CD4-positive, alpha-beta T cell treated with Interleukin-6 for 4 hours (primary cell): ENCODE measurements around the gene CTRB1.
"Not testable (repeated sequence)": the region's sequence is repeated elsewhere in the genome, so short reads cannot be mapped to it uniquely, and the experiment has no call there.

Experiments used
- DNase-seq: peaks from one replicate; pipeline ENCODE4 v3.0.0-alpha.2; 2020; ENCODE audit warnings: mixed read lengths

The CTRB1 gene

DNA sequence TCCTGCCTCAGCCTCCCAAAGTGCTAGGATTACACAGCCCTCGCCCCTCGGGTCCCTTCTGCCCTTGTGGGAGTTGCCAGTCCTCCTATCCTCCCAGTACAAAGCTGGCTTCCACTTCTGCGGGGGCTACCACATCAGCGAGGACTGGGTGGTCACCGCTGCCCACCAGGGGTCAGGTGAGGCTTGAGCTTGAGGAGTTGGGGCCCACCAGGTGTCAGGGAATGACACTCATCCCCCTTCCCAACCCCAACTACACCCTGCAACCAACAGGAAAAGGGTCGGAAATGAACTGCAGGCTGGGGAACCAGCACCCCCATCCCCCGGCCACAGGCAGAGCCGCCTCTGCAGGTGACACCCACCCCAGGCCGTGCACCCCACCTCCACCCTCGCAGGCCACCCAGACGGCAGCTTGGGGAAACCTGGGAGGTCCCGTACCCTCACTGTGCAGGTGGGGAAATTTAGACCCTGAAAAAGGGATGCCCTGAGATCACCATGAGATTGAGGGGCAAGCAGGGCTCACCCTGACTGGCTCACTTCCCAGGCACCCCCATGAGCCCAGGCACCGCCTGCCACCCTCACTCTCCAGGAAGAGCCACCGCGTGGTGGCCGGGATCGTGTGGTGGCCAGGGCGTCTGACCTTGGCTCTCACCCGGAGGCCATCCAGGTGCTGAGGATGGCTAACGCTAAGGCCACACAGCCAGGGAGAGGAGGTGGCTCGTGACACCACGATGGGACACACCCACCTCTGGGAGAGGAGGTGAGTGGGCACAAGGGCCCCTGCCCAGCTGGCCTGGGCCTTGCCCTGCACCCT, 8.0 kb downstream of the CTRB1 start:
- no peak for DNase-seq

DNA sequence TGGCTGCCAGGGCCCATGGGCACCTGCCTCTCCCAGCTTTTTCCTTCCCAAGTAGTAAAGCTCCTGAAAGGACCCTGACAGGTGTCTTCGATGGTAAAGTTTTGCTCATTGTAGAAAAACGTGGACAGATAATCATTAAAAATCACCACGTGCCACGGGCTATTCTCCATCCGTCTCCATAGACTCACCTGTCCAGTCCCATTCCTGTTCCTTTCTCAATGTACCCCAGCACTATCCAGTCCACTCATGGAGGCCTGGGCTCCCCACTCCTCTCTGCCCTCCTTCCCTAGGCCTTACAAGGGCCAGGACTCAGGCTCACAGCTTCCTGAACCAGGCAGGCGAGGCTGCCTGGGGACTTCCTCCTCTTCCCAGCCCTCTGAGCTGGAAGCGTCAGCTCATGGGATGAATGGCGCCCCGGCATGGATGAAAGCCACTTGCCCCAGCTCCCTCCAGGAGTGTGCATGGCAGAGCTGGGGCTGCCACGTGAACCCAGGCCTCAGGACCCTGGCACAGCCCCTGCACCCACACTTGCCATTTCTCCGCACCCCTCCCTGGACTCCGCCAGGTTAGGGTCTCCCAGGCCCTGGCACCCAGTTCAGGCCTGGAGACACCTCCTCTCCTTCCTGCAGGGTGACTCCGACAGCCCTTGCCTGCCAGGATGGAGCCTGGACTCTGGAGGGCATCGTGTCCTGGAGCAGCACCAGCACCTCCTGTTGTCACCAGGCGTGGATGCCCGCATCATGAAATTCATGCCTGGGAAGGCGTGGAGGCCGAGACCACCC, 8.8 kb downstream of the CTRB1 start:
- no peak for DNase-seq

DNA sequence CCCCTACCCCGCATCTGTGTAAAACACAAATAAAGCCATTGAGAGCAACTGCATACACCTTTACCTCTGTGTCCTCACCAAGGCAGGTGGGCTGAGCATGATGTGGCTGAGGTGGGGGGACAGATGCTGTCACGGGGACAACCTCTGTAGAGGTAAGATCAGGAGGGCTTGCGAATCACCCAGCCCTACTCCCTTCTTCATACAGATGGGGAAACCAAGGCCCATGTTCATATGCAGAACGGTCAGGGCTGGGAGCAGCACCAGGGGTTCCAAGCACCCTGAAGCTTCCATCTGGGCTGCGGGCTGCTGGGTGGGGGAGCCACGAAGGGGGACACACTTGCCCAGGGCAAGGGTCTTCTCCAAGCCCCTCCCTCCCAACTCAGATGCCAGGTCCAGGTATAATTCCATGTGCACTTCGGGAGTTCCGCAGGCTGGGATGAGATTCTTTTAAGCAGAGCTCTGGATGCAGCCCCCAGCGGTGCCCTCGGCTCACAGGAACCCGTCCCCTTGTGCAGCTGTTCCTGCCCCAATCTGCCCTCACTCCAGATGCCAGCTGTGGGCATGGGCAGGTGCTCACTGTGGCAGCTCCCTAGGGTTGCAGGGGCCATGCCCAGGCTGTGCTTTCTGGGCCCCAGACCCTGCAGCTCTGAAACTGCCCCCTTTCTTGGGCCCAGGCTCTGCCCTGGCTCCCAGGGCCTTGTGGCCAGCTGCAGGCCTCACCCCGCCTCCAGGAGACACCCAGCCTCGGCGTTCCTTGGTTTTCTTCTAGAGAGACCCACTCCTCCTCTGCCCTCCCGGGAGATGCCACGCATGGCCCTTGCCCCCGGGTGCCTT, 9.6 kb downstream of the CTRB1 start:
- no peak for DNase-seq

DNA sequence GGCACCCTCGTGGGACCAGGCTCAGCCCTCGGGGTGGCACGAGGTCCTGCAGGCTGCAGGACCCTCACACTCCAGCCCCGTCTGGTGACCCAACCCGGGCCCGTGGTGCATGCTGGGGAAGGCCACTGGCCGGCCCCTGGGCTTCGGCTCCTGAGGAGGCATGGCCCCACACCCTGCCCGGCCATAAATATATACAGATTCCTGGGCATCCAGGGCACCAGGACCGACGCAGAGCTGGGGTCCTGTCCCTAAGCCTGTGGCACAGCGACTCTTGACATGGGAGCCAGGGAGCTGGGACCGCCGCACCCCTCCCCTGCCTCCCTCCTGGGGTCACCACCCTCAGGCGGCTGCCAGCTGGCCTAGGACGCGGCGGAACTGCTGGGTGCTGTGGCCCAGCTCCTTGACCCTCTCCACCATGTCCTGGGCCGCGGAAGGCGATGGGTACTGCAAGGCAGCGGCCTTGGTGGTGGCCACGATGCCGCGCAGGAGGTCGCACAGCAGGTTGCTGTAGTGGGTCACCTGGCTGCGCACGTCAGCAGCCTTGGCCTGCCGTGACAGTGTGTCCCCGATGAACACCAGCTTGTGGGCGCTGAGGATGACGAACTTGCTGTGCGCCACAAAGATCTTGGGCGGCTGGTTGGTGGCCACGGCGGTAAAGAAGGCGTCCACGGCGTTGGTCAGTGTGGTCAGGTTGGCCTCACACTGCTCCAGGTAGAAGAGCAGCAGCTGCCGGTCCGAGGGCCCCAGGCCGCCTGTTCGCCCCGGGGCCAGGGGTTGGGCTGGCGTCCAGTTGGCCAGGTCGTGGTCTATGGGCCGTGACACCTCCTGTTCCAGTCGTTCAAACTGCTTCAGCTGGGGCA, 10.6 kb downstream of the CTRB1 start:
- DNase-seq, result no peak

DNA sequence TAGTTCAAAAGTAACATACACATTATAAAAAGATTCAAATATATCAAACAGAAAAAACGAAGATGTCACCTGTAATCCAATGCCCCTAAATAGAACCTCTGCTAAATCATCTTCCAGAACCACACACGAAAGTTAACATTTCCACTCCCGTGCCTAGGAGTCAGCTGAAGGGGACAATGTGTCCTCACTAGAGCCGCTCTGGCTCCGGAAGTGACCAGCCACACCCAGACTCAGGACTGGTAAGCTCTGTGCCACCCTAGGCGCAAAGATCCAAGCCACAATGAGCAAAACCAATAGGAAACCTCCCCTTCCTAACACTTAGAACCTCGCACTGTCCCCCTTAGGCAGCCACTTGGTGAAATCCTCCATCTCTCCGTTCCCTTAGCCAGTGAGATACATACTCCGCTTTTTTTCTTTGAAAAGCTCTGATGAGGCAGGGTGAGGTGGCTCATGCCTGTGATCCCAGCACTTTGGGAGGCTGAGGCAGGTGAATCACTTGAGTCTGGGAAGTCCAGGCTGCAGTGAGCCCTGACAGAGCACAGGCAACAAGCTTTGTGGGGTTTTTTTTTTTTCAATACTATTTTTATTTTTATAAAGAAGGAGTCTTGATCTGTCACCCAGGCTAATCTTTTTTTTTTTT, 11.8 kb downstream of the CTRB1 start:
- no peak for DNase-seq

DNA sequence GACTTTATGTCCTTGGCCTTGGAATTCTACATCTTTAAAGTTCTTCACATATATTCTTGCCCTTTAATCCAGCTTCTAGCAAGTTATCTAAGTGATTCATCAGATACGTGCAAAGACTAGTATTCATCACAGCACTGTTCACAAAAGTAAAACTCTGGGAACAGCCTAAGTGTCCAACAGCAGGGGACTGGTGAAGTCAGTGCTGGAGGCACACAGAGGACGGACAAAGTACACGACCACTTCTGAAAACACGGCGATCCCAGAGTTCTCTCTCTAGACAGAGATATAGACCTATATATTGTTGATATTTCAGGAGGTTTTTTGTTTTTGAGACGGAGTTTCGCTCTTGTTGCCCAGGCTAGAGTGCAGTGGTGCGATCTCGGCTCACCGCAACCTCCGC, 12.8 kb downstream of the CTRB1 start:
- DNase-seq, result no peak

DNA sequence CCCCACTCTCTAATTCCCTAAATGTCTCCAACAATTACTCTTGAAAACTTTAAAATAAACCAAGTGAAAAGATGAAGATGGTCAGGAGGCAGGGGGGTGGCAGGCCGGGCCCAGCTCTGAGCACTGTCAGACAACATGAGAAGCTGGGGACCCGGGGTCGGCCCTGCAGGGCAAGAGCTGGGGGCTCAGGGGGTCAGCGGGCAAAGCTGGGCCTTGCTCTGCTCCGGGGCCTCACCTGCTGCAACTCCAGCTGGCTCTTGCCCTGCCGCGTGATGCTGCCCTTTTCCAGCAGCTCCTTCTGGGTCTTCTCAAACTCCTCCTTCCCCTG, 14.8 kb downstream of the CTRB1 start:
- no peak for DNase-seq

DNA sequence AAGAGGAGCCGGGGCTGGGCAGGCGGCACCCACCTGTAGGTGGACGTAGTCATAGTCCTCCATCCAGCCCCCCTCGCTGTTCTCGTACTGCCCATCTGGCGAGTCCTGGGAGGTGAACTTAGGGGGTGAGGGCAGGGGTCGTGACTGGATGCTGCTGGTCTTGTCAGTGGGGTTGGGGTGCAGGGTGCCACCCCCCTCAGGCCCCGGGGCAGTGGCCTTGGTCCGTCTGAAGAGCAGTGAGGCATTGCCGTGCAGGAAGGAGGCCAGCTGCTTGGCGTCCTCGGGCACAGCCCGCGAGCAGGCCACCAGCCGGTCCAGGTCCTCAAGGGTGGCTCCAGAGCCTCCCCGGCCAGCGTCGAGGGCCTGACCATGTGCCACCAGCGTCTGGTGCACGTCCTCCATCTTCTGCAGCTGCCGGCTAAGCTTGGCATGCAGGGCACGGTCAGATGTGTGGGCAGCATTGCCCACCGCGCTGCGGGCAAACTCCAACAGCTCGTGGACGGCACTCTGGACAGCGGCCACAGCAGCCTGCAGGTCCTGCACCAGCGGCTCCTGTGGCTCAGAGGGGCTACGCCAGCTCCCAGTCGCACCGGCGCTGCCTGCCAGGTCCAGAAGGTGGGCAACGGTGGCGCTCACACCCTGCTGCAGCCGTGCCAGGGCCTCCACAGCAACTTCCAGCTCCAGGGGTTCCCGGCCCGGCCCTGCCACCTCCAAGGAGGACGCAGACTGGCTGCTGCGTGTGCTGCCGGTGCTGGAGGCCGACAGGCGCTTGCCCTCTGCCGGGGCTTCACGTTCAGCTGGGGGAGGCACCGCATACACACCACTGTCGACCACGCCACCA, 16.3 kb downstream of the CTRB1 start:
- no peak for DNase-seq

DNA sequence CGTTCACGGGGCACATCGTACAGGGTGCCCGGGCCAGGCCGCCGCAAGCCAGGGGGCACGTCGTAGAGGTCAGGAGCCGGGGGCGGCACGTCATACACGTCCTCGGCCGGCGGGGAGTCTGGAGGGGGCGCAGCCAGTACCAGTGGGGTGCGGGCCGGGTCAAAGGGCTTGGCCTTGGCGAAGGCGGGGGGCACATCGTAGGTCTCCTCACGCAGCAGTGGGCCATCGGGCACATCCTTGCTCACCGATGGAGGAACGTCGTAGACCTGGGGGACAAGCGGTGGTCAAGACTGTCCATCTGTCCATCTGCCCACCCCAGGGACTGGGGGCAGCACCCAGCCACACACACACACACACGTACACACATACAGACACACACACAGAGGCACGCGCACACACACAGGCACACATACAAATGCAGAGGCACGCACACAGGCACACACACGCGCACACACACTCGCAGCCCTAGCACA, 17.0 kb downstream of the CTRB1 start:
- DNase-seq, result no peak

DNA sequence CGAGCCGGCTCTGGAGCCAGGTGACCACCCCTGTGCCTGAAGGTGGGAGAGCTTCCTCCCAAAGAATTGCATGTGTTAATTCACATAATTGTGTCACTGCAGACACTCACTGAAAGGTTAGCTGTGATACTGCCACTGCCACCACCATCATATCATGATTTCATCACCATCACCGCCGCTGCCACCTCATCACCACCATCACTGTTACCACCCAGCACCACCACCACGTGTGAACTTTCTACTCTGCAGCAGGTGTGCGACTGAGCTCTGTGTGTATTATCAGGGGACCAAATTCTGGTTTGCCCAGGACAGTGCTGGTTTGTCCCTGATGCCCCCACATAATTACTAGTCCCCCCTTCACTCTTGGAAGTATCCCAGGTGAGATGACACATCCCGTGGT, 17.4 kb downstream of the CTRB1 start:
- no peak for DNase-seq

DNA sequence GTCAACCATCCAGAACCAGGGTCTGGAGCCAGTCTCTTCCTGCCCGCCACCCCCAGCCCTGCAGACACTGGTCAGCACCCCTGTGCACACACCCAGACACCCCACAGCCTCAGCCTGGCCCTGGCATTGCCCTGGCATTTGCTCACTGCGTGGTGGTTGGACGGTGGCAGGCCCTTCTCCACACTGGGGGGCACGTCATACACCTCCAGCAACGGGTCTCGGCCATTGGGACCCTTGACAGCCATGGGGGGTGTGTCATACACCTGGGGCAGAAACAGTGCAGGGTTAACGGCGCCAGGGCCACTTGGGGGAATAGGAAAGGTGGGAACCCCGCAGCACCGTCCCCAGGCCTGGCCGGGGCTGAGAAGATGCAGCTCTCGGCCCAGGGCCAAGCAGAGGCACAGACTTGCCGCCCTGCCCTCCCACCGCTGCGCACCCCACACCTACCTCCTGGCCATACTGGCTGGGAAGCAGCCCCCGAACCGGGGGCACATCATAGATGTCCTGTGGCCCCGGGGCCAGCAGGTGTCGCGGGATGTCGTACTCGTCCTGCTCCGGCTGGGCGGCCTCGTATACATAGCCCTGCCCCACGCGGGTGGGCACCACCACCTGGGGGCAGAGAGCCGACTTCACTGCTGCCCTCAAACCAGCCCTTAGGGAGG, 18.1 kb downstream of the CTRB1 start:
- DNase-seq, result no peak

DNA sequence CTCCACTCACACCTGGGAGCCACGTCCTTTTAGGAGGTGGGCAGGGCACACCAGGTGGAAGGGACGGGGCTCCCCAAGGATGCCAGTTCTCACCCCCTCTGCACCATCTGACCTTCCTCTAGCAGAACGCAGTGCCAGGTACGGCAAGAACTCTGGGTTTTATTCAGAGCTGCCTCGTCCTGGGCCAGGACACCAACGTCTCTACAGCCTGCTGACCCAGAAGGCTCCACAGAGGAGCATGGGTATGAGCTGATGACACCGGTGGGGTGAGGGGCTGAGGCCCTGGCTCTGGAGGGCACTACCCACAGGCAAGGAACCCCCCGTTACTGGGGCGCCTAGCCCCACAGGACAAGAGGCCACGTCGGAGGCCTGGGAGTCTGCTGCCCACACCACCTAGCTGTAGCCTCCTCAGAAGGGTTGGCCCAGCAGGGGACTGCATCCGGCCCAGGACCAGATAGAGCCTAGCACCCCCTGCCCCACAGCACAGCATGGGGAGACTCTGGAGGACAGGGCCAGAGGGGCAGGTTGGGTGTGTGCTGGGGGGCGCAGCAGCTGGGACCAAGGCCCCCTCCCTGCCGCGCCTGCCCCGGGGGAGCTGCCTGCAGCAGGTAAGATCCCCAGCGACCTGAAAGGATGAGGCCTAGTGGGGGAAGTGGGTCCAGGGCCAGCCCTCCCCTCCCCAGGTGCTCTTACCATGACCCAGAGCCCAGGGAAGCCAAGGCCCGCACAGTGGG, 18.8 kb downstream of the CTRB1 start:
- no peak for DNase-seq

DNA sequence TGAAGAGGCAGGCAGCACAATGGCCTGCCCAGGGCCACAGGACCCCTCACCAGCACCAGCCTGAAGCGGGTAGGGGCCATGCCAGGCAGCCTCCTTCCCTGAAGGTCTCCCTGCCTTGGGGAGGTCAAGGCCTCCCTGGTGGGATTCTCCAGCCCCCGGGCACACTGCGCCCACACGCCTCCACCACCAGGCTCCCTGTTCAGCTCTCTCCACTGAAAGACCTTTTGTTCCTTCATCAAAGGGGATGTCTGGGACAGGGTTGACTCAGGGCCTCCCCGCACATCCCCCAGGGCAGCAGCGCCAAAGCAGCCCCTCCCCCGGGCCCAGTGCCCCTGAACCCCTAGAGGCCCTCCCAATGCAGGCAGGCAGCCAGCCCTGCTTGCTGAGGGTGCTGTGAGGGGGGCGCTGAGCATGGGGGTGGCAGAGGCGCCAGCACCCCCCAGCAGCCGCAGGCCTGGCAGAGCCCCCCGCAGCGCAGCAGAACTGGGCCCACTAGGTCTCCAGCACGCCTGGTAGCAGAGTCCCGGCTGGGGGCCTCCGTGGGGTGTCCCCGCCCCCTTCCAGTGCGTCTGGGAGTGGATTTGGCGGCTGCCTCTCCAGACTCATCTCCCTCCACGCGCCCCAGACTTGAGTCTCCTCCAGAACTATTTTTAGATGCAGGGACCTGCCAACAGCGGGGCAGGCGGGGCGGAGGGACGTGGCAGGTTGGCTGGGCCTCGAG, 19.5 kb downstream of the CTRB1 start:
- DNase-seq, result no peak

DNA sequence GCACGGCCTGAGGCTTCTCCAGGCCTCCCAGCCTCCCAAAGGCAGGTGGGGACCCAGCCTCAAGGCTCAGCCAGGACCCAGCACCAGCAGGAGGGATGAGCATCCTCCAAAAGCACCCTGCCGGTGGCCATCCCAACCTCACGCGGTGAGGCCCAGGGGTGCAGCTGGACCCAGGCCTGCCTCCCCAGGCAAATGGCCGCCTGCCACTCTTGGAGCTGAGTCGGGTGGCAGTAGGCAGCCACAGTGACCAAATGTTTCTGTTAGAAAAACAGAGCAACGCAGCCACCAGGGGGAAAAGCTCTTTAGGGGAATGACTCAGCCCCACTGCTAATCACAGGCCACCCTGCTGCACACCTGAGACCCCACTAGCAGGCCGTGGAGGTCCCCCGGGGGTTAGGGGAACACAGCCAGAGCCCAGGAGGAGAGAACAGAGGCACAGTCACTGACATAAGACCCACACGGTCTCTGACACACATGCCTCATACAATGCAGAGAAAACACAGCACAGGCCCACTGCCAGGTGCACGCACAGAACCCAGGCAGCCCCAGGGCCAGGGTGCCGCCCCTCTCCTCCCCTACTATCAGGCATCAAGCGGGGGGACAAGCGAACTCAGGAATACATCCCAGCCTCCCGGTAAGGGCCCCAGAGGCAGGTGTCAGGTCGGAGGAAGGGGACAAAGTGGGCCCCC, 20.2 kb downstream of the CTRB1 start:
- DNase-seq, result no peak

DNA sequence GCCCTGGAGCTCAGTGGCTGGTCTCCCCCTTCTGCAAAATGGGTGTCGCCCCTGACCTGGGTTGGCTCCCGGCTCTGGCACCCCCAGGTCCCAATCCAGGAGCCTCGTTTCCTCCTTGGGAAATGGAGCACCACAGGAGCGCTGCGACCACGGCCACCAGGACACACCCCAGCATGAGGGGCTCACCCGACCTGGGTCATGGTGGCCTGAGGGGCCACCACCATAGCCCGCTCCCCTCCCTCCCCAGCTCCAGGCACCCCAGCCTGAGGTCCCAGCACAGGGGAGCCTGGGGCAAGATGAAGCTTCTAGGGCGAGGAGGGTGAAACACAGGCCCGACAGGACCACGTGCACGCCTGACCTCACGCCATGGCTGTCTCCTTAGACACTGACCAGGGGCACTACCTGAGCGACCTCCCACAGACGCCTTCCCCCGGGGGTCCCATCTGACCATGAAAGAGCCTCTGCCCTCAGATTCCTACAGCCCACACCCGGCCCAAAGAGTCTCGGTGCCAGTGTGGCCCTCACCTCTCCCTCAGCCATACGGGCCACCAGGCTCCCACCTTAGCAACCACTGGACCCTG, 20.8 kb downstream of the CTRB1 start:
- DNase-seq, result no peak

DNA sequence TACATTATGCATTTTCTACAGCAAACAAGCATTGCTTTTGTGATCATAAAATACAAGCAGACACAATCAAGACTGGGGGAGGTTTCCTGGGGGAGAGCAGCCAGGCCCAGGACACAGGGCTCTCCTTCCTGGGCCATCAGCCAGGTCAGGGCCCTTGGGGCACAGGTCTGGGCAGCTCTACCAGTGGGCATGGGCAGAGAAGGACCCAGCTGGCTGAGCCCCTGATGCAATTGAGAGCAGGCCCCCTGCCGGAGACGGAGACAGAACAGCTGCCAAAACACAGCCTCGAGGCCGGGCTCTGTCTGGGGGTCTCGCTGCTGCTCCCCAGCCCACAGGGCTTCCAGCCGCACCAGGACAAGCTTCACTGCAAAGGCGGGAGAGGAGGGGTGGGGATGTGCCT, 21.8 kb downstream of the CTRB1 start:
- DNase-seq, result not testable (repeated sequence)

DNA sequence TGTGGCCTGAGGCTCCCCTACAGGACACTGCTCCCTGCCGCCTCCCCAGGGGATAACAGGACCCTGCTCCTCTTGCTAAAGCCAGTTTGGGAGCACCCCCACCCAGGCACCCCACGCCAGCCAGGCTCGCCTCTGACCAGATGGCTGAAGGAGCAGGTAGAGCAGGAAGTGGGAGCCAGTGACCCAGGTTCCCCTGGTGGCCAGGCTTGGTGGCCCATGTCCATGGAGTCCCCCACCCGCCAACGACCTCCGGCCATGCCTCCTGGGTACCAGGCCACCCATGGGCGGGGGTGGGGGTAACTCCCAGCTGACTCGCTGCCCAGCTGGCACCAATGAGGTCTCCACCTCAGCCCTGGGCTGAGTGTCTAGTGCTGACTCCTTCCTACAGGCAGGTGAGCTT, 22.6 kb downstream of the CTRB1 start:
- no peak for DNase-seq

DNA sequence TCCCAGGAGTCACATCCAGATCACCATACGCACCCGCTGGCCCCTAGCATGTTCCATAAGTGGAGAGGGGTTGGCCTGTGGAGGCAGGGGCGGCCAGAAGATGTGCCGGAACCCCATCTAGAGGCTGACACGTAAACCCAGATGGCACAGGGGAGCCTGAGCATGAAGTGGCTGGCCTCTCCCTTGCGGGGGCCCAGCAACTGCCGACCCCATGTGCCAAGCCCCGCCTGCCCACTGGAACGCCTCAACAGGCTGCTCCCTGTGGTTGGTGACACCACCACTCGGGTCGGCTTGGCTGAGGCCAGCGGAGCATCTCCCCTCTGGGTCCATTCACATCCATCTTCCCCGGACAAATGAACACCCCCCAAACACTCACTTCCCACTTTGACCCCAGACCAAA, 23.2 kb downstream of the CTRB1 start:
- DNase-seq, result no peak
